Subcutaneous adipose tissue (tissue), 4 donors: ENCODE data around the gene RNF213. TPM values are rescaled to one million over a fixed set of nuclear protein-coding genes. Genes with fewer than 3 reads are reported as not detected.

Experiments used
- CTCF ChIP-seq: fragments of 450-650 bp; IDR thresholded peaks from one replicate; pipeline ENCODE4 v1.5.1; 2016; ENCODE audit warnings: low read depth, mild to moderate bottlenecking, control low read depth, antibody characterized with exemption, moderate library complexity
- total RNA-seq, 4 donors: library from RNA; depleted of rRNA; stranded (reverse); fragments of >200 nt; gene quantifications; one replicate each; pipeline ENCODE4 v1.1.0, GENCODE V29; 2016

RNF213 gene
- total RNA-seq, 4 donors from 2014 or later = 114 to 167 (median 144) TPM

GRCh38 chr17:80236911-80237310, 23.7 kb upstream of the RNF213 start:
- no peak for TF ChIP-seq CTCF

GRCh38 chr17:80237386-80237785, 23.3 kb upstream of the RNF213 start:
- TF ChIP-seq CTCF = no peak

- TF ChIP-seq CTCF = no peak
These were observed 18.1 kb upstream of the RNF213 start for GRCh38 chr17:80242505-80242904.

GRCh38 chr17:80243526-80244433, 16.9 kb upstream of the RNF213 start:
- TF ChIP-seq CTCF = no peak

GRCh38 chr17:80244871-80245509, 15.7 kb upstream of the RNF213 start:
- no peak for TF ChIP-seq CTCF

GRCh38 chr17:80245566-80246265, 14.9 kb upstream of the RNF213 start:
- no peak for TF ChIP-seq CTCF

GRCh38 chr17:80246266-80246681, 14.4 kb upstream of the RNF213 start:
- TF ChIP-seq CTCF = no peak
